HUDEP-2 (cell line): ENCODE data around the gene SAYSD1.

Source experiments
- DNase-seq, 76 experiments: peaks; one replicate each; lab custom pipeline; 2025; ENCODE audit not compliant: unreplicated experiment in 76 of 76; lab: John Stamatoyannopoulos, UW

SAYSD1 gene

GRCh38 chr6:39059496-39060310, 55.3 kb downstream of the SAYSD1 start:
- DNase-seq: no peak

GRCh38 chr6:39058471-39059147, 56.4 kb downstream of the SAYSD1 start:
- DNase-seq: no peak

GRCh38 chr6:39057251-39058155, 57.5 kb downstream of the SAYSD1 start:
- no peak for DNase-seq

- DNase-seq: no peak
Measured at GRCh38 chr6:39056681-39057080, 58.3 kb downstream of the SAYSD1 start.

- DNase-seq: no peak
Measured at GRCh38 chr6:39056191-39056590, 58.8 kb downstream of the SAYSD1 start.

DNA sequence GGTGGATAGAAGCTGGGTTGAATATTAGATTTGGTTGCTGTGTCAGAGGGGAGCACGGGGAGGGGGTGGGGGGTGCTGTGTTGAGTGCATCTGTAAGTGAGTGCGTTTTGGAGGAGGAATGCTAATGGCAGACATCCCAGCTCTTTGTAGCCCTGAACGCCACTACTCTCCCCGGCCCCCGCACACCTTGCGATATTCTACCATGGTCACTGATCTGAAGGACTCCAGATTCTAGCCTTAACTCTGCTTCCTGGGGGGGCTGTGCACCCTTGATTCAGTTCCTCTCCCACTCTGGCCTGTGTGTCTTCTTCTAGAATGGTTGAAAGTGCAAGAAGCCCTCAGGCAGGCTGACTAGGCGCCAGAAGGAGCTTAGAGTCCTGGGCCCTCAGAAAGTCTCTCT, 59.3 kb downstream of the SAYSD1 start:
- DNase-seq: no peak

DNA sequence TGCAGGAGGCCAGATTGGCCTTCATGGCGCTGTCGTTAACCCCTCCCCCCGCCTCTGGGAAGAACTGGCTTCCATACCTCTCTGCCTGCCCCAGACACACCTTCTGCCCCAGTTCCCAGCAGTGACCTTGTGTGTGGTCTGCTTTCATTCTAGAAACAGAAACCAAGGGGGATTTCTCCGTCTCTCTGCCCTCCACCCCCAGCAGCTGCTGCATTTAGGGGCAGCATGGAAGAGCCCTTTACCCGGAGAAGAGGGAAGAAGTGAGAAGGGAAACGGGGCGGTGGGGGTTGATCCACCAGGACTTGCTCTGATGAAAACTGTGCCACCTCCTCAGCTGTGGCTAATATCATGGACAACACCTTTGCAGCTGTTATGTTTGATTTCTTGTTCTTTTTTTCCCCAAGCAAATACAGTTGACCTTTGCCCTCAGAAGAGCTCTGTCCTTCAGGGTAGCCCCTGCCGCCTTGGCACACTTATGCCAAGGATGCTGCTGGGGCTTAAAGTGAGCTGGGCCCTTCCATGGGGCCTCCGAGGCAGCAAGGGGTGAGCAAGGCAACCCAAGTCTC, 60.3 kb downstream of the SAYSD1 start:
- DNase-seq: no peak
